Erythroblast (primary cell): ENCODE data around the gene TBC1D3B.

Source experiments
- GATA1 ChIP-seq: IDR thresholded peaks from 2 replicates; pipeline ENCODE4 v1.6.1; 2011; ENCODE audit warnings: low read depth, mild to moderate bottlenecking, control low read depth, low read length, moderate library complexity
- POLR2A ChIP-seq: IDR thresholded peaks from 2 replicates; pipeline ENCODE4 v1.6.1; 2011; ENCODE audit warnings: mild to moderate bottlenecking, low read length

DNA sequence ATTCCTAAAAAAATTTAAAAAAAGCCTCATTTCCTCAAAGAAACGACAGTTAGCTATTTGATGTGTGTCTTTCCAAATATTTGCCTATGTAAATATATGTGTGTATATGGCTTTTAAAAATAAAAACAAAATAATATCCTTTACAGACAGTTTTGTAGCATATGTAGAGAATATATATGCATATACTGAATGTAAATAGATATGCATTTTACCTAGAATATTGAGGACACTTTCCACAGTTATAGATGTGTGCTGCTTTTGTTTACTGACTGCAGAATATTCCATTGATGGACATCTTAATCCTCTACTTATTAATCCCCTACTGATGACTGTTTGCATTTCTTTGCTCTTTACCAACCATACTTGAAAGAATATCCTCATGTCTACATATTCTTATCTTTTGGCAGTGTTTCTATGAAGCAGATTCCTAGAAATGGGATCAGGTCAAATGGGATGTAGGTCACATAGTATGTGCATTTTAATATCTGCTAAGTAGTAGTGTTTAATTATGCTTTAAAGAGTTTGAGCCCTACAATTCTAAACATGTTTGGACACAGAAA is 16.9 kb upstream of the TBC1D3B start:
- TF ChIP-seq POLR2A (no peak), GATA1 (no peak)
